Neural progenitor cell (in vitro differentiated cells): ENCODE data around the gene NLRP6.

Source experiments
- CTCF ChIP-seq: fragments of 200-600 bp; sonication (generic); IDR thresholded peaks from 2 replicates; pipeline ENCODE4 v1.5.1; 2017; ENCODE audit warnings: antibody characterized with exemption, mild to moderate bottlenecking
- EZH2 ChIP-seq: fragments of 200-600 bp; sonication (generic); IDR thresholded peaks from 2 replicates; pipeline ENCODE4 v1.6.1; 2017; ENCODE audit warnings: antibody characterized with exemption, mild to moderate bottlenecking, moderate library complexity

GRCh38 chr11:235180-235579, 43.0 kb upstream of the NLRP6 start:
- TF ChIP-seq CTCF: no peak
- no peak for TF ChIP-seq EZH2
